Body of pancreas (tissue), 4 donors: ENCODE data around the gene NDUFC2. TPM values are rescaled to one million over a fixed set of nuclear protein-coding genes. Genes with fewer than 3 reads are reported as not detected.
"Not testable (repeated sequence)": the region's sequence is repeated elsewhere in the genome, so short reads cannot be mapped to it uniquely, and the experiment has no call there.

Experiments
- ATAC-seq: fragments of 150-250 bp; one replicate; pipeline ENCODE4 v1.9.1; 2016
- DNase-seq, 4 donors: peaks; one replicate each; pipeline ENCODE4 v3.0.0-alpha.2; 2019
- H3K27ac ChIP-seq, 4 donors: fragments of 200-600 bp; sonication (generic); 1 replicate in 3 of 4; 2 replicates in 1 of 4; pipeline versions ENCODE4 v1.5.1 to v1.6.1; 2016 to 2019; ENCODE audit warnings: mild to moderate bottlenecking in 1 of 4, mixed read lengths in 1 of 4, moderate library complexity in 1 of 4
- H3K27me3 ChIP-seq, 2 donors: fragments of 200-600 bp; sonication (generic); one replicate each; pipeline ENCODE4 v1.6.0; 2016; ENCODE audit warnings: mild to moderate bottlenecking in 1 of 2
- H3K36me3 ChIP-seq, 2 donors: fragments of 200-600 bp; sonication (generic); replicated peaks in 1 of 2; 2 replicates each; pipeline ENCODE4 v1.5.1; 2016; ENCODE audit warnings: low read depth in 2 of 2; ENCODE audit not compliant: insufficient read depth in 1 of 2
- H3K4me1 ChIP-seq: fragments of 200-600 bp; sonication (generic); one replicate; pipeline ENCODE4 v1.6.0; 2016
- H3K4me3 ChIP-seq, 2 donors: fragments of 200-600 bp; sonication (generic); 1 replicate in 1 of 2; 2 replicates in 1 of 2; pipeline ENCODE4 v1.5.1; 2016 to 2019
- H3K9me3 ChIP-seq, 3 donors: fragments of 200-600 bp; sonication (generic); 1 replicate in 2 of 3; 2 replicates in 1 of 3; pipeline ENCODE4 v1.5.1; 2016
- POLR2A ChIP-seq, 3 donors: fragments of 450-650 bp; IDR thresholded peaks; one replicate each; pipeline ENCODE4 v1.6.1; 2016; ENCODE audit warnings: antibody characterized with exemption in 3 of 3, mild to moderate bottlenecking in 2 of 3
- WGBS, 2 donors: methylation state at CpG; one replicate each; pipeline ENCODE4 v1.1.5; 2017; 5-methylcytosine and 5-hydroxymethylcytosine counted together
- intact Hi-C: fragments of 100-400 bp; cut with DNase I; formaldehyde crosslinking; loops from one replicate; pipeline ENCODE4 v1.15.1; 2023
- total RNA-seq, 2 donors: library from RNA; depleted of rRNA; stranded (reverse); fragments of >200 nt; gene quantifications; one replicate each; pipeline ENCODE4 v1.1.0, GENCODE V29; 2016
- TF ChIP-seq, protein P1 (sequence below), 7 experiments: fragments of 450-650 bp in 4 of 7; fragments of 200-600 bp in 3 of 7; sonication (generic) in 3 of 7; IDR thresholded peaks; one replicate each; pipeline ENCODE4 v1.5.1; 2016 to 2019; ENCODE audit warnings: antibody characterized with exemption in 7 of 7

Gene NDUFC2
- total RNA-seq, 2 donors from 2014 or later, result 53.7 to 62.0 TPM

DNA sequence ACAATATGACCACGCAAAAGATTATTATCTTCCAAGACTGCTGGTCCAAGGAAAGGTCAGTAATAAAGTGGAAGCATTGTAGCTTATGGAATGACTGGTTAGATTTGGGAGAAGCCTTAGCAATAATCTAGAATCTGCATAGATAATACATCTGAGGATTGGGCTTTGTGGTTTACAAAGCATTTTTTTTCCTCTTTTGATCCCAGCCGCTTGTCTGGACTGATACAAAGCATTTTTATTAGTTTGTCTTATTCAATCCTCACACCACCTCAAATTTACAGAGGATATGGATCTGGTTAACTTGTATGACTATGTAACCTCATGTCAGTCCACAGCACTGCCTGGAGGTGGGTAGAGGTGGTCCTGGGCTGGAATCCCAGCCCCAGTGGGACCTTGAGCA, 17.0 kb downstream of the NDUFC2 start:
- WGBS, 2 donors, result 81 to 82% methylated on average over 2 of the region's 2 CpGs
- DNase-seq (no peak), ATAC-seq (no peak)
- intact Hi-C loops, result no loop called here
- Histone ChIP-seq H3K4me1 (peaks cover 22% of the 10 kb centered on the region), H3K4me3 (no peak overlapping the region), H3K9me3 (no peaks in the 10 kb centered on the region), H3K36me3 (peaks cover 0 to under 1% of the 10 kb centered on the region in 2 donors), H3K27ac (no peak overlapping the region), H3K27me3 (no peaks in the 10 kb centered on the region)
- TF ChIP-seq, protein P1, sequence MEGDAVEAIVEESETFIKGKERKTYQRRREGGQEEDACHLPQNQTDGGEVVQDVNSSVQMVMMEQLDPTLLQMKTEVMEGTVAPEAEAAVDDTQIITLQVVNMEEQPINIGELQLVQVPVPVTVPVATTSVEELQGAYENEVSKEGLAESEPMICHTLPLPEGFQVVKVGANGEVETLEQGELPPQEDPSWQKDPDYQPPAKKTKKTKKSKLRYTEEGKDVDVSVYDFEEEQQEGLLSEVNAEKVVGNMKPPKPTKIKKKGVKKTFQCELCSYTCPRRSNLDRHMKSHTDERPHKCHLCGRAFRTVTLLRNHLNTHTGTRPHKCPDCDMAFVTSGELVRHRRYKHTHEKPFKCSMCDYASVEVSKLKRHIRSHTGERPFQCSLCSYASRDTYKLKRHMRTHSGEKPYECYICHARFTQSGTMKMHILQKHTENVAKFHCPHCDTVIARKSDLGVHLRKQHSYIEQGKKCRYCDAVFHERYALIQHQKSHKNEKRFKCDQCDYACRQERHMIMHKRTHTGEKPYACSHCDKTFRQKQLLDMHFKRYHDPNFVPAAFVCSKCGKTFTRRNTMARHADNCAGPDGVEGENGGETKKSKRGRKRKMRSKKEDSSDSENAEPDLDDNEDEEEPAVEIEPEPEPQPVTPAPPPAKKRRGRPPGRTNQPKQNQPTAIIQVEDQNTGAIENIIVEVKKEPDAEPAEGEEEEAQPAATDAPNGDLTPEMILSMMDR (IDR thresholded peaks at IDR 0.05), result no peak
- TF ChIP-seq POLR2A (IDR thresholded peaks at IDR 0.05), result no peak

DNA sequence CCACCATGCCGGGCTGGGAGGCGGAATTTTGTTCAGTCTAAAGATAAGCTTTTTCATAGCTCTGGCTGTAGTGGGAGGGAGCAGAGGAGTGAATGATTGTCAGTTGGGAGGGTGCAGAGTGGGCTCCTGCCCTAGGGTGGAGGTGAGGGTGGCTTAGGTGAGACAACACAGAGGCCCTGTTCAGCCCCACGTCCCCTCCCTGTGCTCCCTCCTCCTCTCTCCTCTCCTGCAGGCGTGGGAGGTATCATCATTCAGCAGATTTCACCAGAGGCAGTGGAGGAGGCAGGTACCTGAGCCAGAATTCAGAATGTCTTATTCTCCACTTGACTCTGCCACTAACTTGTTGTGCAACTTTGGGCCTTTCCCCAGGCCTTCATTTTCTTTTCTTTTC, 17.7 kb downstream of the NDUFC2 start:
- Histone ChIP-seq H3K27me3 (no peaks in the 10 kb centered on the region), H3K4me1 (peaks cover 22% of the 10 kb centered on the region), H3K36me3 (no peaks in the 10 kb centered on the region), H3K27ac (peak overlapping the region in 3 of 4 donors; percentile 62 to 77 (median 71)), H3K9me3 (no peaks in the 10 kb centered on the region), H3K4me3 (no peak overlapping the region)
- DNase-seq, result no peak
- 22 to 33% methylated on average over 4 of the region's 4 CpGs for WGBS, 2 donors
- intact Hi-C loops, result no loop called here
- ATAC-seq, result no peak
- no peak for TF ChIP-seq POLR2A (IDR thresholded peaks at IDR 0.05)
- TF ChIP-seq, protein P1 (IDR thresholded peaks at IDR 0.05), result no peak

DNA sequence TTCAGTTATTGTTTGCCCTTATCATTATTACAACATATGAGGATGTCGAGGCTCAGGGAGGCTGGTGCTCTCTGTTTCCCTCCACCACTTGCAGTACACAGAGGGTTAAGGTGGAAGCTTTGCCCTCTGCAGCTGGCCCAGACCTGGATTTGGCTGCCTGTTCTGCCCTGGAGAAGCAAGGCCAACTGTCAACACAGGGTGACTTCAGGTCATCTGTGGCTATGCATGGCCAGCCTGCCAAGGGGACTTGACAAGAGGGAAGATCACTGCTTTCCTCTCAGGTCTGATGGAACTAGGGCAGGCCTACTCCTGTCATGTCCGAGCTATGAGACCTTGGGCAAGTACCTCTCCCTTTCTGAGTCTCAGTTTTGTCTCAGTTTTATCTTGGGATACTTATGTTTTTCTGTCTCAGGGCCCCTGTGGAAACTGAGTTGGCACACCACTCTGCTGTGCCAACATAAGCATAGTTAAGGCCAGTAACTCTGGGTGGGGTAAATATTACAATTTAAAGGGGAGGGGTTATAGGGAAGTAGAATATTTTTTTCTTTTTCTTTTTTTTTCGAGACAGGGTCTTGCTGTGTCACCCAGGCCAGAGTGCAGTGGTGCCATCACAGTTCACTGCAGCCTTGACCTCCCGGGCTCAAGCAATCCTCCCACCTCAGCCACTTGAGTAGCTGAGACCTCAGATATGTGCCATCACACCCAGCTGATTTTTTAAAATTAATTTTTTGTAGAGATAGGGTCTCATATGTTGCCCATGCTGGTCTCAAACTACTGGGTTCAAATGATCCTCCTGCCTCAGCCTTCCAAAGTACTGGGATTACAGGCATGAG, 18.4 kb downstream of the NDUFC2 start:
- intact Hi-C loops, result no loop called here
- DNase-seq, result peak; percentile 74 to 81 (median 77)
- H3K27me3 ChIP-seq, result no peaks in the 10 kb centered on the region
- no peaks in the 10 kb centered on the region for H3K9me3 ChIP-seq
- H3K36me3 ChIP-seq, result no peaks in the 10 kb centered on the region
- no peak overlapping the region for H3K4me3 ChIP-seq
- WGBS, 2 donors, result 21 to 32% methylated on average over 4 of the region's 4 CpGs
- peak overlapping the region; percentile 58 to 77 (median 66) for H3K27ac ChIP-seq
- TF ChIP-seq, protein P1 (IDR thresholded peaks at IDR 0.05), result no peak
- no peak for TF ChIP-seq POLR2A (IDR thresholded peaks at IDR 0.05)
- peaks cover 22% of the 10 kb centered on the region for H3K4me1 ChIP-seq
- ATAC-seq, result peak; percentile 94

DNA sequence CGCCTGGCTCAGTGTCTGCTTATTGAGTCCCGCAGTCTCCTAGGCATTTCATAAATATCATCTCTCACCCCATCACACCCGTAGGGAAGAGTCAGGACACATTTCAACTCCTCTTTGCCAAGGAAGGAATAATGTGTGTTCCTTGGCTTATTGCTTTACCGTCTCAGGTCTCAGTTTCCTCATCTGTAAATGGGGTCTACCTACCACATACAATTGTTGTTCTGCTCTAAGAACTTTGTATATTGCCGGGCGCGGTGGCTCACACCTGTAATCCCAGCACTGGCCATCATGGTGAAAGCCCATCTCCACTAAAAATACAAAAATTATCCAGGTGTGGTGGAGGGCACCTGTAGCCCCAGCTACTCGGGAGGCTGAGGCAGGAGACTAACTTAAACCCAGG, 19.1 kb downstream of the NDUFC2 start:
- H3K4me1 ChIP-seq, result peaks cover 22% of the 10 kb centered on the region
- no peaks in the 10 kb centered on the region for H3K27me3 ChIP-seq
- no peaks in the 10 kb centered on the region for H3K9me3 ChIP-seq
- H3K4me3 ChIP-seq, result no peak overlapping the region
- intact Hi-C loops, result no loop called here
- H3K36me3 ChIP-seq, result no peaks in the 10 kb centered on the region
- H3K27ac ChIP-seq, result peak overlapping the region in 3 of 4 donors; percentile 62 to 77 (median 71)
- ATAC-seq (no peak), DNase-seq (no peak)
- no peak for TF ChIP-seq POLR2A (IDR thresholded peaks at IDR 0.05)
- TF ChIP-seq, protein P1 (IDR thresholded peaks at IDR 0.05), result no peak
- WGBS, 2 donors, result 86 to 87% methylated on average over 8 of the region's 8 CpGs

DNA sequence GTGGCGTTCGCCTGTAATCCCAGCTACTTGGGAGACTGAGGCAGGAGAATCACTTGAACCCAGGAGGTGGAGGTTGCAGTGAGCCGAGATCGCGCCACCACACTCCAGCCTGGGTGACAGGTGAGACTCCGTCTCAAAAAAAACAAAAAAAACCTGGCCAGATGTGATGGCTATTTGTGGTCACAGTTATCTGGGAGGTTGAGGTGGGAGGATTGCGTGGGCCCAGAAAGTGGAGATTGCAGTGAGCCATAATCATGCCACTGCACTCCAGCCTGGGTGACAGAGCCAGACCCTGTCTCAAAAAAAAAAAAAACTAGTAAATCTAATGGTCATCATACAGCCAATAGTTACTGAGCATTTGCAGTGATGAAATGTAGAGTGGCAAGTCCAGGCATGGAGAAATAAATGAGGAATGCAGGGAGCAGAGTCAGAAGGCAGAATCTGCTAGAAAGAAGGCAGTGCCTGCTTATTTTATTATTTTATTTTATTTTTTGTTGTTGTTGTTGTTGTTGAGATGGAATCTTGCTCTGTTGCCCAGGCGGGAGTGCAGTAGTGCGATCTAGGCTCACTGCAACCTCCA, 19.8 kb downstream of the NDUFC2 start:
- H3K36me3 ChIP-seq, H3K27ac ChIP-seq, intact Hi-C loops, H3K4me3 ChIP-seq, H3K27me3 ChIP-seq, H3K9me3 ChIP-seq, ATAC-seq, DNase-seq: not testable (repeated sequence)
- peaks cover 22% of the 10 kb centered on the region for H3K4me1 ChIP-seq
- WGBS, 2 donors, result 90 to 93% methylated on average over 9 of the region's 9 CpGs
